Activated CD8-positive, alpha-beta memory T cell treated with anti-CD3 and anti-CD28 coated beads, Interleukin-2, amount 50 U/mL, for 24 hours (primary cell): ENCODE data around the gene SIGLEC11.
"Not testable (repeated sequence)": the region's sequence is repeated elsewhere in the genome, so short reads cannot be mapped to it uniquely, and the experiment has no call there.

Experiments used
- DNase-seq: peaks from one replicate; pipeline ENCODE4 v3.0.0-alpha.2; 2020; ENCODE audit errors: extremely low read depth

Gene SIGLEC11

DNA sequence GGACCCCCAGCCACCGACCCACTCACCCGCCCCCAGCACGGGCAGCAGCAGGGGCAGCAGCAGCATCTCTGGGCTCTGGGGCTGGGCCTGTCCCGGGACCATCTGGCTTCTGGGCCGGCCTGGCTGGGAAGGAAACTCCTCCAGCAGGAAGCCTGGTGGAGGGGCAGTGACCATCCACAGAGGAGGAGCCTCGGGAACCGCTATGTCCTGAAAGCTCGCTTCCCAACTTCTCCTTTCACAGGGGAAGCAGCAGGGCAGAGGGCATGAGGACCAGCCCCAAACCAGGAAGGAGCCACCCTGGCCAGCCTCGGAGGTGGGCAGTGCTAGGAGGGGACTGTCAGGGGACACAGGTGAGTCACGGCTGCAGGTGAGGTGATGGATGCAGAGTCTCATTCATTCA, at the start of gene SIGLEC11:
Gene SIGLEC11 (minus strand): TSS at position 193 of the 400 bp plus-strand sequence. CDS start 91 bp downstream, at position 102.
- not testable (repeated sequence) for DNase-seq

DNA sequence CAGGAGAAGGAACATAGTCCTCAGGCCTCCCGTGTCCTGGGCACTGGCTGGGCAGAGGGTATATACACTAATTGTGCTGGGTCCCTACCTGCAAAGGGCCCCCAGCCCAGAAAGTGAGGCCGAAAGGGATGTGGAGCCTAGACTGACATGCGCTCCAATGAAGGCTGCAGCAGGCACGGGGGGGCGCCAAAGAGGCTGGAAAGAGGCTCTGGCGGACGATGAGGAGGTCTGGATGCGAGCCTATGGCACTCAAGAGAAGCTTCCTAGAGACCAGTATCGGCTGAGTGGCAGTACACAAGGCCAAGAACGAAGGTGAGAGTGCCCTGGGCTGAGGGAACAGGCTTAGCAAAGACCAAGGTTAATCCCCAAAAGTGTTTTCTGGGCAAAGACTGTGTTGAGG, 47.6 kb upstream of the SIGLEC11 start:
- DNase-seq = no peak

GRCh38 chr19:50007947-50008346, 47.0 kb upstream of the SIGLEC11 start:
- DNase-seq = no peak

DNA sequence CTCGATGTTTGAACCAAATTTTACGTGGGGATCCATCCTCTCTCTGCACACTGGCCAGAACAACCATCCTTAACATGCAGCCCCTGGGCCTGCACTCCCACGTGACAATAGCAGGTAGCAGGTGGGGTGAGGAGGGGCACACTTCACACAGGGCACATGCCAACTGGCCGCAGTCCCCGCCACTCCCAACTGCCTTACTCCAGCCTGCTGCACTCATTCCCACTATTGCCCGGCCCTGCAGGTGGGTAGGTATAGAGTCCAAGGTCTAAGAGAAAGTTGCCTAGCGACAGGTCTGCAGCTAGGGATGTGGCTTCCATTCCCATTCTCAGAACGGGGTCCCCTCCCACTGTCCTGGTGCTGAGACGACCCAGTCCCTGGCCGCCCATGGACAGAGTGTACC, 46.2 kb upstream of the SIGLEC11 start:
- no peak for DNase-seq

- DNase-seq = no peak
These were observed 44.5 kb upstream of the SIGLEC11 start for GRCh38 chr19:50005428-50005827.

DNA sequence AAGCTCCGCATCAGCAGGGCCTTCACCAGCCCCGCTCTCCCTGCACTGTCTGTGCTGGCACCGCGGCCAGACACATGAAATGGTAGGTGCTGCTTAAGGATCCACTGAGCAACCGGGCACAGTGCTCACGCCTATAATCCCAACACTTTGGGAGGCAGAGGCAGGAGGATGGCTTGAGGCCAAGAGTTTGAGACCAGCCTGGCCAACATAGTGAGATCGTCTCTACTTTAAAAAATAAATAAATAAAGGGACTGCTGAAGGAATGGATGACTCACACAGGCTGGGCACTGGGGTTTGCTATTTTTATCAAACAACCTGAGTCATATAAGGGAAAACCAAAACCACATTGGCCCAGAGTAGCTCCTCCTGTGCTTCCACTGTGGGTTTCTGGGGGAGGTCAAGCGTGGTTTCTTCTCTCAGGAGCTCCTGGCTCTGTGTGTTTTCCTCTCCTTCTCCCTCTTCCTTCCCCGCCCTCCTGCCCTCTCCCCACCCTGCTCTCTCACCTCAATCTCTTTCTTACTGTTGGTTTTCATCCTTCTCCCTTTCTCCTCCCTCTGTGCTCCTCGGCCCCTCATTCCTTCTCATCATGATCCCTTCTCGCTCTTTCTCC, 42.9 kb upstream of the SIGLEC11 start:
- DNase-seq = no peak

GRCh38 chr19:50003254-50003788, 42.3 kb upstream of the SIGLEC11 start:
- DNase-seq = no peak

DNA sequence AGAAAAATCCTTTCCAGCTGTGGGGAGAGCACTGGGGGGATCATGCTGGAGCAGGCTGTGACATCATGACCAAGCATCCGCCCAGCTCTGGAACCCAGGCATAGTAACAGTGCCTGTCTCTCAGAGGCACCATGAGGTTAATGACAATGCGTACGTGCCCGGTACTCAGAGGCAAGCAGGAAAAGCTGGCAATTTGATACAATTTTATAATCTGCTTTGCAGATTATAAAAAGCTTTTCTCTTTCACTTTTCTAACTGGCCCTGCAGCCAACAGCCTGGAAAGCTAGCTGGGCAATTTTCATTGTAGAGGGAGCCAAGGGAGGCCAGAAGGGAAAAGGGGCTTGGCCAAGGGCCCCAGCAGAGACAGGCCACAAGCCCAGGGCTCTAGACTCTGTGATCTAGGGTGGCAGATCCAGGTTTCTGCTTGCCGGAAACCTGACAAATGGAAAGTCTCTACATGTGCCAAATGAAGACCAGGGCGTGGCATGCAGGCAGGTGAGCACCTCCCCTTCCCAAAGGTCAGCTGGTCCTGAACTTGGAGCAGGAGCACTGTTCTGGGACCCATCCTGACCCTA, 41.5 kb upstream of the SIGLEC11 start:
- DNase-seq = no peak

GRCh38 chr19:50001775-50002174, 40.8 kb upstream of the SIGLEC11 start:
- DNase-seq = no peak

- no peak for DNase-seq
These were observed 40.0 kb upstream of the SIGLEC11 start for GRCh38 chr19:50000841-50001557.

DNA sequence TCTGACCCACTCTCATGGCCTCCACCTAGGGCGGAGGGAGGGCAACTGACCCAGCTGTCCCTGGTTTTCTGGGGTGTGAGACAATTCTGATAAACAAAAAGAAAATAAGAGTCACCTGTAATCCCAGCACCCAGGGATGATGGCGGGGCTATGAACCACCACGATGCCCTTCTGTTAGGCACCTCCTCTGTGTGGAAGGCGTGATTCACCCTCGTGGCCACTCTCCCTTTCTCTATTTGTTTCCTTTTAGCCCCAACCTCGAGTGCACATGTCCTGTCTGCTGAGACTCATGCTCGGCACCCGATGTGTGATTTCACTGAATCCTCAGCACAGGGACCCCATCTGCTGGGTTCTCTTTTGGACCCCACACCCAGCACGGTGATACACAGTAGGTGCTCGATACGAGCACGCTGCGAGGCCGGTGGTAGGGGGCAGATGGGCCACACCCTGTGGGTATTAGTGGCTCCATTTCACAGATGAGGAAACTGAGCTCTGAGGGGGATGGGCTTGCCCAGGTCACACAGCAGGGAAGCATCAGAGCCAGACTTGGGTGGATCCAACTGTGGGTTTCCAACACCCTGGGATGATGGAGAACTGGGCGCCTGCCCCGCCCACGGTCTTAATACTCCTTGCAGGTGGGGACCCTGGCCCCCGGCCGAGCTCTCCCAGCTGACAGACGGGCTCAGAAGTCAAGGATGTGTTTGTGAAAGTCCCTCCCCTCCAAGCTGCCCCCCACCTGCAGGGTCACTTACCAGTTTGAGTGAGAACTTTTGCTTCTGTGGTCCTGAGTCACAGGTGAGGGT, 39.3 kb upstream of the SIGLEC11 start:
- DNase-seq = no peak

DNA sequence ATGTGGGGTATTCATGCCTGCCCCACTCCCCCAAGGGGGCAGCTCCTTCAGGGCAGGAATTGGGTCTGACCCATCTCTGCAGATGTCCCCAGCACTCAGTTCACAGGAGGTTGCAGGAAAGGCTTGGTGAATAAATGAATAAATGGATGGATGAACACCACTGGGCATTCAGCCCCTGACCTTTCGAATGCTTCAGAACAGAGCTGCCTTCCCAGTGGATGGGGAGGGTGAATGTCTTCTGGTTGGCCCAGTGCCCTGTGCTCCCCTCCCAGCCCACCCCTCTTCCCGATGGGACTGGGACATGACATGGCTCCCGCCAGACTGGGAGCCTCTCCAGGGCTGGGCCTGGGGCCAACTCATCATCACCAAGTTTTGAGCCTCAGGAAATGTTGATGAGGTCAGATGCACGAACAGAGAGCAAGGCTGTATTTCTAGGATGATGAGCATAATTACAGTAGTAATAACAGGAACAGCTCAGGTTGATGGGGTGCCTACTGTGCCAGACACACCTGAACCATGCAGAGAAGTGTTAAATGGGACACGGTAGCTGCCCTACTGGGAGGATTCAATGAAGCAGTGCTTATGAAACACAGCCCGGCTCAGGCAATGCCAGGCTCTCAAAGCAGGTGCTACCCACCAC, 38.5 kb upstream of the SIGLEC11 start:
- DNase-seq = no peak

- DNase-seq = no peak
These were observed 36.7 kb upstream of the SIGLEC11 start for GRCh38 chr19:49997709-49998108.

- DNase-seq = no peak
These were observed 27.5 kb upstream of the SIGLEC11 start for GRCh38 chr19:49988433-49988832.

- no peak for DNase-seq
These were observed 27.0 kb upstream of the SIGLEC11 start for GRCh38 chr19:49988007-49988406.

GRCh38 chr19:49987159-49987698, 26.3 kb upstream of the SIGLEC11 start:
- peak; percentile 44 for DNase-seq

DNA sequence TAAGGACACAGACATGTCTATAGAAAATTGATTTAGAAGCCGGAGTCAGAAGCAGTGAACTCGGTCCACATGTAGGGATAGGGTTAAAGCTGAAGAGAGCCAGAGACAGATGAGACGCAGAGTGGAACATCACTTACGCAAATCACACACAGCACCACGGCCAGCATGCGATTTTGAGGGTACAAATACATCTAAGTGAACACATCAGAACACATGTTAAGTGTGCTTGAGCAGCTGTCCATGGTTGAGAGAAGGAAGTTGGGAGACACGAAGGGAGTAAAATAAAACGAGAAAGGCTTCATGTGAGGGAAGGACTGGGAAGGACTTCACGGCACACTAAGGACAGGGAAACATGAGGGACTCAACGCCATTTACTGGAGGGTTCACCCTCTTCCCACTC, 25.4 kb upstream of the SIGLEC11 start:
- no peak for DNase-seq

- no peak for DNase-seq
These were observed 24.9 kb upstream of the SIGLEC11 start for GRCh38 chr19:49985871-49986270.

DNA sequence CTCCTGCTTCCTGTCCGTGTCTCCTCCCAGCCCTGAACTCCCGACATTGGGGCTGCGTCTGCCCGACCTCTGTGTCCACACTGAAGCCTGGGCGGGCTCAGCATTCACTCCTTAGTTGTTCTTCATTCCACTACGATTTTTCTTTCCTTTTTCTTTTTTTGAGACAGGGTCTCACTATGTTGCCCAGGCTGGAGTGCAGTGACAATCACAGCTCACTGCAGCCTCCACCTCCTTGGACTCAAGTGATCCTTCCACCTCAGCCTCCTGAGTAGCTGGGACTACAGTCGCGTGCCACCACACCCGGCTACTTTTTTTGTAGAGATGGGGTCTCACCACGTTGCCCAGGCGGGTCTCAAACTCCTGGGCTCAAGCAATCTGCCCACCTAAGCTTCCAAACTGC, 23.5 kb upstream of the SIGLEC11 start:
- no peak for DNase-seq

DNA sequence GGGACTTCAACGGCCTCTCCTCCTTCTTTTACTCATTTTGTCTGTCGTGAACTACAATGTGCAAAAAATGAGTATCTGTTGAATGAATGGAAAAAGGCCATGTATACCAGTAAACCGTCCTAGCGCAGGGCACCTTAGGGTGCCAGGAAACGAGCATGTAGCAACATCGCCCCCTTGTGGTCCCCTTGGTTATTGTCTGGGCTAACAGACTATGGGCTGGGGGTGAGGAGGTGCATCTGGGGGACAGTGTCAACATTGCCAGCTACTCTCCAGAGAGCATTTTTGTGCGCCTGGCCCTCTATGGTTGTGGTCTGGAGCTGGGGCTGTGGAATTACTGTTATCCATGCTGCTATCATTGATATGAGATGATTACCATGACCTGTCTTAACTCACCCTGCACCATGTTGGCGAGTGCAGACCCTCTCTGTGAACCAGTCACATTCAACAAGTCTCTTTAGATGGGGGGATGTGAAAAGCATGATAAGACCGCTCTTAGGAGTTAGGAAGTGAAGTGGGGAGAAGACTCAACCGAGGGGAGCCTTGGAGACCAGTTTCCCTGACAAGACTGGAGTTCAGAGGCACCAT, 22.8 kb upstream of the SIGLEC11 start:
- DNase-seq = peak; percentile 55
